Measurements from ENCODE around the gene PGM2.
"Not testable (repeated sequence)": the region's sequence is repeated elsewhere in the genome, so short reads cannot be mapped to it uniquely, and the experiment has no call there.

Gene PGM2

GRCh38 chr4:37818752-37819151, 7.7 kb upstream of the PGM2 start:
- no peak for DNase-seq

- not testable (repeated sequence) for DNase-seq
Observed at GRCh38 chr4:37820458-37820857, 6.0 kb upstream of the PGM2 start.

DNA sequence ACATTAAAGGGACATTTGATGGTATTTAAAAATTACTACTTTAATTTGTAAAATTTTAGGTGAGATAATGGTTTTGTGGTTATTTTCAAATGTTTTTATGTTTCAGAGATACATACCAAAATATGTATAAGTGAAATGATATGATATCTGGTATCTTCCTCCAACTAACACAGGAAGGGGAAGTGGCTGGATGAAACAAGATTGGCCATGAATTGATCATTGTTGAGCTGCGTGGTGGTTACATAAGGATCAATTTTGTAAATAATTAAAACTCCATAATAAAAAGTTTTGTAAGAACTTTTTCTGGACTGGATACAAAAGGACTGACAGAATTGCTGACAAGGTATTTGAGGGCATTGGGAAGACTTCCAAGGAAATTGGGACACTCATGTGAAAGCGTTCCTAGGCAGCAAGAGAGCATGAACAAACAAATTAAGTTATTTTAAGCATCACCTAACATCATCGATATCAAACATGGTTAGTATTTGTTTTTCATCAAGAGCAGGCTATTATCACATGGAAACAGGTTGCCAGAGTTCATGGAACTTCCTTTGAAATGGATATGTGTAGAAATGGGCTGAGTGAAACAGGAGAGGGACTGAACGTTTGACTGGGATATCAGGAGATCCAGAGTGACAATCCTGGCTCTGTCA, 4.4 kb upstream of the PGM2 start:
- DNase-seq: peak; percentile 22

GRCh38 chr4:37825501-37825900, 985 bp upstream of the PGM2 start:
- peak; percentile 45 for DNase-seq

GRCh38 chr4:37825968-37826294, 555 bp upstream of the PGM2 start:
- peak; percentile 60 for DNase-seq

DNA sequence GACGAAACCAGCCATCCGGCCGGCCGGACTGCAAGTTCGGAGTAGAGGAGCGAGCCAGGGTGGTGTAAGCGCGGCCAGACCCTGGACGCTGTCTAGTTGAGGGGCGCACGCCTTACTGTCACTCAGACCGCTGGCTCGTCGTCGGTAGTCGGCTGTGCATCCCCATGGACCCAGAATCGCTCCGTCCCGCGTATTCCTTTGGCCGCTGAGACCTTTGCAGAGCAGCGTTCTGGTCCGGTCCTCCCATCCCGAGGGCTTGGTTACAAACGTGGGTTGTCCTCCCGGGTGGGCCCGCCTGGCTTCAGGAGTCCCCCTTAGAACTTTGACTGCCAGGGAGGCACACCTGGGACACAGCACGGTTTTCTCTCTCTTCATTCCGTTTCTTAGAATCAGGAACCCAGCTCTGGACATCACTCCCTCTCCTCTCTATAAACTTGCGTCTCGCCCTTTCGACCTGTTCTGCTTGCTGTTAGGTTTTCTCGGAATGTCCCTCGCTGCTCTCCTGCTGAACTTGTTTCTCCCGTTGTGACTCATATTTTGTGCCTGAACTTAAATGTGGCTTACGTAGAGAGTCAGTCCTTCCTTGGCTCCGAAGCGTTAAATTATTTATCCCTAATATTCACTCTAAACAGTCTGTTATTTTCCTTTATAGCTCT, 672 bp downstream of the PGM2 start:
- DNase-seq: peak; percentile 46

DNA sequence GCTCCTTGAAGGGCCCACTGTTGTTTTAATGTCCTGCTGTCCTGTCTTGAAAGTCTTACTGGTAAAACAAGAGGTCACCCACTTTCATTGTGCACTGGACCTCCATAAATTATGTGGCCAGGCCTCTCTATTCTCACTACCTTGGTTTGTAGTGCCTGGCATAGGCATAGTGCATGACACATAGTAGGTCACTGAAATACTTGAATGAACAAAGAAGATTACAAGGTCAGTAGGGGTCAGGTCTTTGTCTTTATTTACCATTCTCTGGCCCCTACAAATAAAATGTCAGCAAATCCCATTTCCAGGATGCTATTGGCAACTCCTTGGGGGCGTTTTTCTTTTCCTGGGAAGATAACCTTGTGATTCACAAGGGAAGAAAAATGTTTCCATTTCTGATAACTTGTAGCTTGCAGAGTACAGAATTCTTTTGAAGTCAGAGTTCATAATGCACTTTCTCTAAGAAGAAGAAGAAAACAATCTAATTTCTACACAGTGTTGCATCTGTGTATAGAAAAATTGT, 1.4 kb downstream of the PGM2 start:
- no peak for DNase-seq

DNA sequence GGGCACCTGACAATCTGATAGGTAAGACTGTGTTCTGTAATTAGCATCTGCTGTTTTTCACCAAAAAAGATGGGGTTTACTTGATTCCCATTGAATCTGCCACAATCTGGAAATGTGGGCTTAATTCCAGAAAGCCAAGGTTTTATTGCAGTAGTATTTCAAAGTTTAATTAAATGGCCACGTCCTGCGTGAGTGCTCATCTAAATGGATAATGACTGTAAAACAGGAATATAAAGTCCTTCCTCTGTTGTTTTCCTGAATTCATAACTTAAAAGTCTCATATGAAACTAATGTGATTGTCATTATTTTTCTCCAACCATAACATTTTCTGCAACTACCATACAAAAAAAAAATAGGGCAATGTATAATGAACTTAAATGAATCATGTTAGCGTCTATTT, 2.4 kb downstream of the PGM2 start:
- DNase-seq: no peak

- DNase-seq: no peak
Observed at GRCh38 chr4:37830640-37831039, 4.2 kb downstream of the PGM2 start.

- DNase-seq: no peak
Observed at GRCh38 chr4:37835031-37835430, 8.5 kb downstream of the PGM2 start.

- no peak for DNase-seq
Observed at GRCh38 chr4:37835806-37836205, 9.3 kb downstream of the PGM2 start.

- no peak for DNase-seq
Observed at GRCh38 chr4:37836274-37836673, 9.8 kb downstream of the PGM2 start.

DNA sequence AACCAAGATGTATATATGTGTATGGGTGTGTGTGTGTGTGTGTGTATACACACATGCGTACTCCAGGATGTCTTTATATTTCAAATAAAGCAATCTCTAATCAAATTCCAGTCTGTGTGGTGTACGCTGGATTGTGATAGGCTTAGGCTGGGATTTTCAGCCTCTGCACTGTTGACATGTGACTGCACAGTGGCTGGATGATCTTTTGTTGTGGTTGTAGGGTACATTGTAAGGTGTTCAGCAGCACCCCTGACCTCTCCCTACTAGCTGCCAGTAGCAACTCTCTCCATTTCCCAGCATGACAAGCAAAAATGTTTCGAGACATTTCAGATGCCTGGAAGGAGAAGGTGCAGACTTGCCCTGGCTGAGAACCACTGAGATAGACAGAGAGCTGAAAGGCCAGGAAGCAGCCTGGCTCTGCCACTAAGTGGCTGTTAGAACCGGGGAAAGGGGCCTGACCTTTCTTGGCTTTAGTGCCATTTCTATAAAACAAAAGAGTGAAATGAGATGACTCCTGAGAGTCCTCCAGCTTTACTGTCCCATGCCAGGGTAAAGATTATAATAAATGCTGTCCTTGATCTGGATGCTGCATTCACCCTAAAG, 10.5 kb downstream of the PGM2 start:
- DNase-seq: no peak

GRCh38 chr4:37837446-37837845, 11.0 kb downstream of the PGM2 start:
- peak; percentile 67 for DNase-seq

DNA sequence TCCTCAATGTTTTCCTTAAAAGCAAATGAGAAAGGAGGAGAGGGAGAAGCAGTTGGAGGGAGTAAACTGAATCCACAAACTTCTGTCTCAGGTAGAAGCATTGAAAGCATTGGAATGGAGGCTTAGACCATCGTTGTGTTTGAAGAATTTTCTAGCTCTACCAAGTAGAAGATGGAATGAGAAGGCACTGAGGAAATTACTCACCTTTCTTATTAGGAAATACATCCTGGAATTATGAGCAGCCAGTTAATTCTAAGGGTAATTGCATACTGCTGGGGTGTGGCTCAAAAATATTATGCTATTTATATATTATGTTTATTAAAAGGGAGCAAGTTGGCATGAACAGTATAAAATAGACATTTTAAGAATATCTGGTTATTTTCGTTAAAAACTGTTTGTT, 12.9 kb downstream of the PGM2 start:
- no peak for DNase-seq

GRCh38 chr4:37844204-37844603, 17.7 kb downstream of the PGM2 start:
- DNase-seq: no peak

- no peak for DNase-seq
Observed at GRCh38 chr4:37845201-37845600, 18.7 kb downstream of the PGM2 start.

DNA sequence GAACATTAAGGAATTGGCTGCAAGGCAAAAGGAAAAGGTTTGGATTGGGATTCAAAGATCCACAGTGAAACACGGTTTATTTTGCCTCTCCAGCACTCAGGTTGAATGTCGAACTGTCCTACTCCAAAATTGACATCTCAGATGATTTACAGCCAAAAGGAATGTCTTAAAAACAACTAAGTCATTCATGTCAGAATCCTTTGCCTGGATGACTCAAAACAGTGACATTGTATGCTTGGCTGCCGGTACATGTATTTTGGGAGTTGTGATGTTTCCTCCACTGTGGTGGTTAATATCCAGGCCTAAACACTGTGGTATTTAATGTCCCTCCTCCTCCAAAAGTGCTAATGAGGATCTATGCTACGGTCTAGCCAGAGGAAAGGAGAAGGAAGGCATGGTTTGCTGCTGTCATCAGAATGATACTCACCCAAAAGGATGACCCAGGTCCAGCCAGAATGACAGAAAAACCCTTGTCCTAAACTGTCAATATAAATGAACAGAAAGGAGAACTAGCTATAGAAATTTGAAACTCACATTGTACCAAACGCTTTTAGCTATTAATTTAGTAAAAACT, 20.9 kb downstream of the PGM2 start:
- no peak for DNase-seq

DNA sequence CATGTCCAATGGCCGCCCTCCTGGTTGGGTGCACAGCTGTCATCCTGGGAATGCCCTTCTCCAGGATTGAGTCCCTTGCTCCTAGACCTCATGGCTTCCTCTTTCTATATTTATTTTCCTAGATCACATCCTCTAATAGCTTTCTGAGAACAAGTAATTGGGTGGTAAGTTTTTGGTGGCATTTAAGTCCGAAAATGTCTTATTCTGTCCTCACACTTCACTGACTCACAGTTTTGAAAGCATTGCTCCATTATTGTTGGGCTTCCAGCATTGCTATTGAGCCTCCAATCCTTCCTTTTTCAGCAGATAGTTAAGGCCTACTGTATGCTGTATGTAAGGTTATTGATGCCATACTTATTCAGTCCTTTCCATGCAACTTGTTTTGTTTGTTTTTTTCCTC, 25.9 kb downstream of the PGM2 start:
- no peak for DNase-seq

GRCh38 chr4:37858112-37858511, 31.6 kb downstream of the PGM2 start:
- DNase-seq: no peak

DNA sequence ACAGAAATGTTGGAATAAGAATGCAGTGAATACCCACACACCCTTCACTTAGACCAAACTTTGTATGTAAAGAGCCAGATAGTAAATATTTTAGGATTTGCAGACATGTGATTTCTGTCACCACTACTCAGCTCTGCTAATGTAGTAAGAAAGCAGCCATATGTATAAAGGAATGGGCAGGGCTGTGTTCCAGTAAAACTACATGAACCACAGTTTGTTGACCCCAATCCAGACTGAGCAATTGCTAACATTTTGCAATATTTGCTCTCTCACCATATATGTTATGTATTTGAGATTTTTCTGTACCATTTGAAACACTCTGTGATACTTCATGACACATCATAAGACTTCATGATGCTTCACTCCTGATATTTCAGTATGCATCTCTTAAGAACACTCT, 32.4 kb downstream of the PGM2 start:
- no peak for DNase-seq

DNA sequence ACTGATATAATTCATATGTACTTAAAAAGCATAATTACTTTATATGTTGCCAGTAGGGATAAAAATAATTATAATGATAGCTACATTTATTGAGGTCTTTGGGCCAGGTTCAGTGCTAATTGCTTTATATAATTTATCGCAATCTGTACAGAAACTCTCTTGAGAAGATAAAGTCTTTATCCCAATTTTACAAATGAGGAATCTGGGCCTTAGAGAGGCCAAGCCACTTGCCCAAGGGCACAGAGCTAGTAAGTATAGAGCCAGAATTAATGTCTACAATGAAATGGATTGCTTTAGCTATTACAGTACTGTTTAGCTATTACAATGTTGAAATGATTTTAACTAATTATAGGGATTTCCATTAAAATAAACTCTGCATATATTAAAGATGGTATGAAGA, 33.8 kb downstream of the PGM2 start:
- no peak for DNase-seq

DNA sequence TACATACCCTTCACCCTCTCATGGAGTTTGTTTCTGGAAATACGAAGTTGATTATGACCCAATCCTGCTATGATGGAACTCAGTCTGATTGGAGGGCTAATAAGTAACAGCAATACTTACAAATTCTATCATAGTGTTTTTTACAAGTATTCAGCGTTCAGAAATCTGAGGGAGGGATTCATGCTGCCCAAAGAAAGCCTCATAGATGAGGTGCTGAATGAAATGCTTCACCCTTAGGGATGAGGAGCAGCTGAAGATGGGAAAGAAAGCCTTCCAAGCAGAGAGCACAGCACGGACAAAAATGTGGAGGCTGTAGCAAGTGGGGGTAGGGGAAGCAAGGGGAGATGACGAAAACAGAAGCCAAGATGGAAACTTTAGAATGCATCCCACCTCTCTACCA, 36.5 kb downstream of the PGM2 start:
- DNase-seq: no peak

DNA sequence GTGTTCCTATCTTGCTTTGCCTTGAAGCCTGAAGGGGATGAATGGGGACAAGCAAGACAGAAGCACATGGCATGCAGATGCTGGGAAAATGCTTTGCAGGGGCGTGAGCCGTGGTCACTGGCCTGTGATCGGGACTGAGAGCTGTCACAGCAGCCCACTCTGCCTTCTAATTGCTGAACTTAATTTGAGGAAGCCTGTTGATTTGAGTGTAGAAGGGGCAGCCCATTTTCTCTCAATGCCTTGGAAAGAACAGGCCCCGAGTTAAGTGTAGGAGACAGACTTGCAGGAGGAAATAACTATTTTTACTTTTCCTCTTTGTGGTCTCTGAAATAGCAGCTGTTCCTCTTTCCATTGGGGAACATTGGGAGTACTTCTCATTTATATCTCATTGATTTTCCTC, 38.3 kb downstream of the PGM2 start:
- peak; percentile 22 for DNase-seq
